PFSK-1 (cell line): ENCODE results near the gene BTG2.

Experiments used
- FOXP2 ChIP-seq: optimal IDR thresholded peaks from 2 replicates; pipeline ENCODE3; 2011; ENCODE audit warnings: borderline replicate concordance, control low read depth, inconsistent platforms; ENCODE audit not compliant: insufficient read depth; ENCODE audit errors: extremely low read length, extremely low read depth
- POLR2AphosphoS5 ChIP-seq: IDR thresholded peaks from 2 replicates; pipeline ENCODE4 v1.6.1; 2012; ENCODE audit warnings: low read depth, mild to moderate bottlenecking, control low read depth, low read length, moderate library complexity
- REST ChIP-seq, 2 experiments: IDR thresholded peaks; 2 replicates each; pipeline versions ENCODE4 v1.6.1 to v1.8.0; 2011 to 2012; ENCODE audit warnings: low read depth in 2 of 2, low read length in 2 of 2, control low read depth in 1 of 2, inconsistent platforms in 1 of 2, mild to moderate bottlenecking in 1 of 2, moderate library complexity in 1 of 2; ENCODE audit not compliant: insufficient read depth in 1 of 2
- SIN3A ChIP-seq: IDR thresholded peaks from 2 replicates; pipeline ENCODE4 v1.6.1; 2012; ENCODE audit warnings: mild to moderate bottlenecking, low read length, moderate library complexity, borderline replicate concordance; ENCODE audit not compliant: insufficient read depth
- TAF1 ChIP-seq: IDR thresholded peaks from 2 replicates; pipeline ENCODE4 v1.6.1; 2012; ENCODE audit warnings: low read length, control low read depth, borderline replicate concordance; ENCODE audit not compliant: insufficient read depth

The BTG2 gene

GRCh38 chr1:203317429-203318228, 12.3 kb downstream of the BTG2 start:
- TF ChIP-seq FOXP2 (no peak), SIN3A (no peak), REST (IDR thresholded peaks at IDR 0.05; ENCODE audit: insufficient read depth in 1 of 2, low read depth in 2 of 2, low read length in 2 of 2) (no peak), TAF1 (no peak)

GRCh38 chr1:203318229-203318517, 12.9 kb downstream of the BTG2 start:
- TF ChIP-seq REST (IDR thresholded peaks at IDR 0.05; ENCODE audit: insufficient read depth in 1 of 2, low read depth in 2 of 2, low read length in 2 of 2) (no peak), FOXP2 (no peak), TAF1 (no peak), POLR2AphosphoS5 (no peak), SIN3A (no peak)

- TF ChIP-seq REST (IDR thresholded peaks at IDR 0.05; ENCODE audit: insufficient read depth in 1 of 2, low read depth in 2 of 2, low read length in 2 of 2), result no peak
Measured at GRCh38 chr1:203320591-203321272, 15.4 kb downstream of the BTG2 start.

- TF ChIP-seq SIN3A (no peak), REST (IDR thresholded peaks at IDR 0.05; ENCODE audit: insufficient read depth in 1 of 2, low read depth in 2 of 2, low read length in 2 of 2) (no peak), FOXP2 (no peak), POLR2AphosphoS5 (no peak)
Measured at GRCh38 chr1:203321273-203322052, 16.1 kb downstream of the BTG2 start.
